Breast epithelium (tissue), 3 donors: ENCODE measurements around the gene HMGN1.

ENCODE experiments used
- POLR2A ChIP-seq: fragments of 450-650 bp; IDR thresholded peaks from one replicate; pipeline ENCODE4 v1.6.1; 2016; ENCODE audit warnings: antibody characterized with exemption, mild to moderate bottlenecking, moderate library complexity
- POLR2AphosphoS5 ChIP-seq, 3 donors: sonication (generic); formaldehyde crosslinking; IDR thresholded peaks; one replicate each; pipeline ENCODE4 v1.6.1; 2017; ENCODE audit warnings: antibody characterized with exemption in 3 of 3
- TF ChIP-seq, protein P1 (sequence below), 3 donors: fragments of 450-650 bp; IDR thresholded peaks; one replicate each; pipeline ENCODE4 v1.5.1; 2016 to 2017; ENCODE audit warnings: antibody characterized with exemption in 3 of 3, mild to moderate bottlenecking in 3 of 3, moderate library complexity in 3 of 3

DNA sequence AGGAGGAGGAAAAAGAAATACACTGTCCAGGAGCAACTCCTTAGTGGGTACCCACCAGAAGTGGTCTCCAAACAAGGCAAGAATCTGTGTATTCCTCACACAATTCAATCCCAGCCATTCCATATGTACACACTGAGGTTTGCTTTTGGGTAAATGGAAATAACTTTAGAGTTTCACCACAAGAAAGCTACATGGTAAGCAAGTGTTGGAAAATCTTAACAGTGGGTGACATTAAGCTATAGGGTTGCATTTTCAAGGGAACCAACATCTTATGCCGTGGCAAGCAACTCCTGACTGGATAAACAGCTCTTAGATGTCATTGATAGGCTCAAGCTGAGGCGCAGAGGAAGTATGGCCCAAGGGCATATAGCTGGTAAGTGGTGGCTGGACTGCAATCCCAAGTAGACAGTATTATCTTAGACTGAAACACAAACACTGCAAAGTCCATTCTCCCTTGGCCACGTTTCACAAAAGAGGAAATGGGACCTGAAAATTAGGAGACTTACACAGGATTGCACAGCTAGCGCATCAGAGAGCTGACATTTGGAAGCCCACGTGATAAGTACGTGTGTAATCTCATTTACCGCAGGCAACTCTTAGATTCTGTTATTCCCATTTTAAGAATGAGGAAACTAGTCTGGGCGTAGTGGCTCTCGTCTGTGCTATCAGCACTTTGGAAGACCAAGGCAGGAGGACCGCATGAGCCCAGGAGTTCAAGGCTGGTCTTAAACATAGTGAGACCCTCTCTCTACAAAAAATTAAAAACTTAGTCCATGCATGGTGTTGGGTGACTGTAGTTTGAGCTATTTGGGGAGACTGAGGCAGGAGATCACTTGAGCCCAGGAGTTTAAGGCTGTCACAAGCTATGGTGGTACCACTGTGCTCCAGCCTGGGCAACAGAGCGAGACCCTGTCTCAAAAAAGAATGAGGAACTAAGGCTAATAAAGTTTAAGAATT lies 31.5 kb downstream of the HMGN1 start:
- TF ChIP-seq, protein P1, sequence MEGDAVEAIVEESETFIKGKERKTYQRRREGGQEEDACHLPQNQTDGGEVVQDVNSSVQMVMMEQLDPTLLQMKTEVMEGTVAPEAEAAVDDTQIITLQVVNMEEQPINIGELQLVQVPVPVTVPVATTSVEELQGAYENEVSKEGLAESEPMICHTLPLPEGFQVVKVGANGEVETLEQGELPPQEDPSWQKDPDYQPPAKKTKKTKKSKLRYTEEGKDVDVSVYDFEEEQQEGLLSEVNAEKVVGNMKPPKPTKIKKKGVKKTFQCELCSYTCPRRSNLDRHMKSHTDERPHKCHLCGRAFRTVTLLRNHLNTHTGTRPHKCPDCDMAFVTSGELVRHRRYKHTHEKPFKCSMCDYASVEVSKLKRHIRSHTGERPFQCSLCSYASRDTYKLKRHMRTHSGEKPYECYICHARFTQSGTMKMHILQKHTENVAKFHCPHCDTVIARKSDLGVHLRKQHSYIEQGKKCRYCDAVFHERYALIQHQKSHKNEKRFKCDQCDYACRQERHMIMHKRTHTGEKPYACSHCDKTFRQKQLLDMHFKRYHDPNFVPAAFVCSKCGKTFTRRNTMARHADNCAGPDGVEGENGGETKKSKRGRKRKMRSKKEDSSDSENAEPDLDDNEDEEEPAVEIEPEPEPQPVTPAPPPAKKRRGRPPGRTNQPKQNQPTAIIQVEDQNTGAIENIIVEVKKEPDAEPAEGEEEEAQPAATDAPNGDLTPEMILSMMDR (IDR thresholded peaks at IDR 0.05), result no peak
- TF ChIP-seq POLR2A (no peak), POLR2AphosphoS5 (IDR thresholded peaks at IDR 0.05) (no peak)
